Activated CD4-positive, alpha-beta T cell treated with anti-CD3 and anti-CD28 coated beads for 24 hours (primary cell): Measurements from ENCODE around the gene ATRN.

Experiments
- DNase-seq, 2 donors: peaks; one replicate each; pipeline ENCODE4 v3.0.0-alpha.2; 2020; ENCODE audit warnings: low read depth in 2 of 2

The ATRN gene

GRCh38 chr20:3627476-3627875 lies 156.7 kb downstream of the ATRN start:
- DNase-seq, result no peak

- no peak for DNase-seq
These were observed 157.9 kb downstream of the ATRN start for GRCh38 chr20:3628502-3629314.

GRCh38 chr20:3629893-3630292 lies 159.1 kb downstream of the ATRN start:
- no peak for DNase-seq

DNA sequence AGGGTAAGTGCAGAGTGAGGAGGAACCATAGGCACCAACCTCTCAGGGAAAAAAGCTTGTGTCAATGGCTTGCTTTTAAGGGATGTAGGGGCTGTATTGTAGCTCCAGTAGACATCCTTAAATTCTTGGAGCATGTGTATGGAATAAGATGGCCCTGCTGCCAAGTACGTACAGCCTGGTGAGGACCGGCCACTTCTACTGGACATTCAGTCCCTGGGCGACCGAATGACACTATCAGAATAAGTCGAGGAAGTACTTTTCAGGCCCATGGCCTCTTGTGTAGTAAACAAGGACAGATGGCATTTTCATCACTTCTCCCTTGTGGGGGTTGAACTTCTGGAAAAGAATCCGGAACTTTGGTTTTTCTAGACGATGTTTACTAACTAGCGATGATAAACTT lies 159.6 kb downstream of the ATRN start:
- no peak for DNase-seq

GRCh38 chr20:3631534-3631933 lies 160.7 kb downstream of the ATRN start:
- DNase-seq, result no peak

- no peak for DNase-seq
These were observed 161.6 kb downstream of the ATRN start for GRCh38 chr20:3632311-3633004.

- no peak for DNase-seq
These were observed 163.2 kb downstream of the ATRN start for GRCh38 chr20:3633913-3634478.

- no peak for DNase-seq
These were observed 164.5 kb downstream of the ATRN start for GRCh38 chr20:3635346-3635745.

DNA sequence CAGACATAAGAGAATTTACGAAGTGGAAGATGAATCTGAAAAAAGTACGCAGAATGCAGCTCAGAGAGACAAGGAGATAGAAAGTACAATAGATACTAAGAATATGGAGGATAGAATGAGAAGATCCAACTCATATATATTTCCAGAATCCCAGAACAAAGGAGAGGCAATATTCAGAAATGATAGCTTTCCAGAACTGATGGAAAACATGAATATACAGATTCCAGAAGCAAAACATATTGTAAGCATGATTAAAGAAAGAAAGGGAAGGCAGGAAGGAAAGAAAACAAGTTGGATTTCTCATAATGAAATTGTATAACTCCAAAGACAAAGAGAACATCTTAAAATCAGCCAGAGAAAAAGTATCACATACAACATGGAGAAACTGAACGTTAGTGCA lies 169.4 kb downstream of the ATRN start:
- no peak for DNase-seq

GRCh38 chr20:3645309-3646066 lies 174.7 kb downstream of the ATRN start:
- no peak for DNase-seq

DNA sequence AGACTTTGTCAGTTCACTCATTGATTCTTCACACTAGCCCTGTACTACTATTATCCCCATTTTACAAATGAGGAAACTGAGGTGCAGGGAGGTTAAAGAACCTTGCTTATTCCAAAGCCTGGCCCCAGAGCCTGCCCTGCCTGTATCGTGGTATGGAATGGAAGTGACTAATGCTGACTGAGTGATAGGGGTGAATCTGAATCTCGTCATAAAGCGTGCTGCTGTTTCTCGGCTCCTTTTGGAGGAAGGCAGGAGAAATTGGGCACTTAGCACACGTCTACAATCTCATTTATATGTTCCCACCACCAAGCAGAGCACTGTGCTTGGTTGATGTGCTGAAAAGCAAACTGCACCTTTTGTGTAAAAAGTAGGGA lies 175.2 kb downstream of the ATRN start:
- no peak for DNase-seq

- DNase-seq, result no peak
These were observed 175.8 kb downstream of the ATRN start for GRCh38 chr20:3646651-3647050.

GRCh38 chr20:3647473-3647872 lies 176.7 kb downstream of the ATRN start:
- no peak for DNase-seq

GRCh38 chr20:3648951-3649350 lies 178.1 kb downstream of the ATRN start:
- no peak for DNase-seq

DNA sequence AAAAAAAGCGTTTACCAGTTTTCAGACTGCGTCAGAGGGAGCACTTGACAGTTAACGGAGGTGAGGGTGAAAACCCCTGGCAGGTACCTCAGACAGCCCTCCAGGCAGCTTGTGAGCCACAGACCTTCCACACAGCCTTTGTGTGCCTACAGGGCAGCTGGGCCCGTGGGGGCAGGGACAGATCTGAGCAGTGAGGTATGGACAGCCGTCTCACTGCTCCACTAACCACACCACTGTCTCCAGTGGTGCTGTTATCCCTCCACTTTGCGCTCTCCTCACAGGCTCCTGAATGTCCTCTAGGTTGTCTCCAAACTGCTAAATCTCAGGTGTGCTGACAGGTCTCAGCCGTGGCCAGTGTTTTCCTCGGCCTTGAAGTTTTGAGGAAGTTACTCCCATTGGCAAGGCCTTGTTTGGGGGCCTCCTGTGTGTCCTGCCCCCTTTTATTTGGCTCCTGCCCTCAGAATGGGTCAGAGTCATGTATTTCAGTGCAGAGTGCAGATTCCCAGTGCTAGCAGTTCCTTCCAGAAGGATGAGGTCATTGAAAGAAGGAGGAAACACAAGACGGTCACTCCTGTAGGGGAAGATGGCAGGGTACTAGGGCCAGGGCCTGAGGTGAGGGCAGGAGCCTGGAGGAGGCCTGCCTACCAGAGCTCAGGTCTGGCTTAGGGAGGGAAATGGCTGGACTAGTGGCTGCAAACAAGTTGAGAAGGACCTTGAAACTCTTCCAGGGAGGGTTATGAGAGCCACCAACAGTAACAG lies 180.6 kb downstream of the ATRN start:
- no peak for DNase-seq

DNA sequence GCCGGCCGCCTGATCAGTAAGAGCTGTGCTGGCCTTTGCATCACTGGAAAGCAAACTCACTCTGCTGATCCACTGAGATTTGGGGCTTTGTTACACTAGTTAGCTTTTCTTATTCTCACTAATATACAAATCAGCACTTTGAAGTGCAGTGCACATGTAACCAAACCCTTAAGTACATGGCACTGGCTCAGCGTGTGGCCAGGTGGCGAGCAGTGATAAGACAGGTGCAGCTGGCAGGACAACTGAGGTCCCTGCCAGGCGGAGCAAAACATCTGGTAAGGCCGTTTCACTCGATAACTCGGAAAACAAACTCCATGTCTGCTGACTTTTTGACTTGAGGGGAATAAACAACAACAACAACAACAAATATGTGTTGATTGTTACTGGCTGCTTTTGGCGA lies 181.4 kb downstream of the ATRN start:
- no peak for DNase-seq

DNA sequence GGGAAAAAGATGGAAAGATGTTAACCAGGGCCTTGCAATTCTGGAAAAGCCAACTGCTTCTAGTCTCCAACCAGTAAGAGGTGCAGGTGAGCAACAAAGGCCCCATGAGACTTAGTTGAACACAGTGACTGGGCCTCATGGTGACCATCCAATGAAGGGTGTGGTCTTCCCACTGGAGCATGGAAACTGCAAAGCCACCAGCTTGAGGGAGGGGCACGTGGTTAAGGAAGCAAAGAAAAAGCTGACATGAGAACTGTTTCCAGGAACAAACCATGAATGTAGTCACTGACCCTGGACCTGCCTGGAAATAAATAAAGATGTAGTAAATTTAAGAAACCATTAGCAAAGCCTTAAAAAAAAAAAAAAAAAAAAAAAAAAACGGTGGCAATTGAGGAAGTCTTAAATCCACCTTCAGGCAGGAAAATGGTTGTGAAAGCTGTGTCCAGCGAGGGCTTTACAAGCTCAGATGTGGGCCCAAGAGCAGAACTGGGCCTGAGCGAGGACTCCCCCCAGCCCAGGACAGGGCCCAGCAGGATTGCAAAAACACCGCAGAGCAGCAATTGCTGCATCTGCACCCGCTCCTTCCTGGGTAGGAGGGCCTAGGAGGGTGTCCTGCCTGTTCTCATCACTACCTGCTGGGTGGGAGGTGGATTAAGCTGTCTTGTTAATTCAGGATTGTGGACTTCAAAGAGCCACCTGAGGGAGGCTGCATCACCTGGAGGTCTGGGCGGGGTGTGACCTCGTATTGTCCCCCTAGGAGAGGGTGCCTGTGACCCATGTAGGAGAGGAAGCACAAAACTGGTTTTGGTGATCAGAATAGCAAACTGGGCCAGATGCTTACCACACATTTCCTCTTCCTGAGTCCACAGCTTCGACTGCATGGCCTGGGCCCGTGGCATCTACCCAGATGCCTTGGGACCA lies 182.1 kb downstream of the ATRN start:
- no peak for DNase-seq

GRCh38 chr20:3653921-3654320 lies 183.1 kb downstream of the ATRN start:
- no peak for DNase-seq

- DNase-seq, result no peak
These were observed 183.7 kb downstream of the ATRN start for GRCh38 chr20:3654326-3655130.

DNA sequence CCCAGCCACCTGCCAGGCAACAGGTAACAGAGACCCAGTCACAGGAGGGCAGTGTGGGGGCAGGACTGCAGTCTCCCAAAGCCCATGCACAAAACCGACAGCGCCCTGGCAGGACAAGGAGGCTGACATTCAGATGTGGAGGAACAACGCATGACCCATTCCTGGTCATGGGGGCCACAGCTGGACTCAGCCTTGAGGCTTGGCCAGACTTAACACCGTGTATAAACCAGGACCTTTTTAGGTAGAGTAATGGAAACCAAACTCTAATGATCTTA lies 184.2 kb downstream of the ATRN start:
- DNase-seq, result no peak
